Ishikawa (cell line): ENCODE measurements around the gene FAM53B.

Source experiments
- CREB1 ChIP-seq: IDR thresholded peaks from 2 replicates; pipeline ENCODE4 v1.6.1; 2012; ENCODE audit warnings: low read depth
- EP300 ChIP-seq: IDR thresholded peaks from 2 replicates; pipeline ENCODE4 v1.6.1; 2012; ENCODE audit warnings: borderline replicate concordance
- FOXM1 ChIP-seq: IDR thresholded peaks from 2 replicates; pipeline ENCODE4 v1.6.1; 2012; ENCODE audit warnings: low read depth, borderline replicate concordance
- MAX ChIP-seq: IDR thresholded peaks from 2 replicates; pipeline ENCODE4 v1.6.1; 2012
- NFIC ChIP-seq: IDR thresholded peaks from 2 replicates; pipeline ENCODE4 v1.6.1; 2012
- RAD21 ChIP-seq: IDR thresholded peaks from 2 replicates; pipeline ENCODE4 v1.6.1; 2012; ENCODE audit warnings: low read depth
- REST ChIP-seq: IDR thresholded peaks from 2 replicates; pipeline ENCODE4 v1.6.1; 2012; ENCODE audit warnings: low read depth, mild to moderate bottlenecking
- USF1 ChIP-seq: IDR thresholded peaks from 2 replicates; pipeline ENCODE4 v1.6.1; 2012
- YY1 ChIP-seq: IDR thresholded peaks from 2 replicates; pipeline ENCODE4 v1.6.1; 2012; ENCODE audit warnings: low read depth

- TF ChIP-seq RAD21: no peak
- TF ChIP-seq YY1: no peak
- no peak for TF ChIP-seq MAX
- TF ChIP-seq CREB1: no peak
- no peak for TF ChIP-seq USF1
- no peak for TF ChIP-seq EP300
- TF ChIP-seq FOXM1: no peak
- no peak for TF ChIP-seq REST
- TF ChIP-seq NFIC: no peak
These were observed 2.2 kb downstream of the FAM53B start for GRCh38 chr10:124741922-124742412.
